AG10803 (cell line): ENCODE measurements around the gene ACKR2.
A peak's percentile ranks its signal among the peaks of the same experiment; 100 is the strongest.

Experiments
- DNase-seq: peaks from one replicate; pipeline ENCODE4 v3.0.0; 2010; ENCODE audit warnings: low read depth
- H3K4me3 ChIP-seq: 2 replicates; pipeline ENCODE4 v1.5.1; 2011; ENCODE audit warnings: mild to moderate bottlenecking, low read length, control low read depth
- CTCF ChIP-seq: conservative IDR thresholded peaks from 2 replicates; pipeline ENCODE4 v1.5.1; 2011; ENCODE audit warnings: mild to moderate bottlenecking, low read length, control low read depth, inconsistent platforms

Gene ACKR2

DNA sequence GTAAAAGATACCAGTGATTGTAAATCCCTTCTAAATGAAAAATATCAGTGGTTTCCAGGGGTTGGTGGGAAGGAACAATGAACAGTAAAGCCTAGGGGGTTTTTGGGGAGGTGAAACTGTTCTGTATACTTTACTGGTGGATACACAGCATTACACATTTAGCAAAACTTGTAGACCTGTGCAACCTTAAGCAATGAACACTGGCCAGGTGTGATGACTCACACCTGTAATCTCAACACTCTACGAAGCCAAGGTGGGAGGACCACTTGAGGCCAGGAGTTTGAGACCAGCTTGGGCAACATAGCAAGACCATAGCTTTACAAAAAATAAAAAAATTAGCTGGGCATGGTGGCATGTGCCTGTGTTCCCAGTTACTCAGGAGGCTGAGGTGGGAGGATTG lies 38.0 kb upstream of the ACKR2 start:
- no peak for DNase-seq
- no peak for TF ChIP-seq CTCF

DNA sequence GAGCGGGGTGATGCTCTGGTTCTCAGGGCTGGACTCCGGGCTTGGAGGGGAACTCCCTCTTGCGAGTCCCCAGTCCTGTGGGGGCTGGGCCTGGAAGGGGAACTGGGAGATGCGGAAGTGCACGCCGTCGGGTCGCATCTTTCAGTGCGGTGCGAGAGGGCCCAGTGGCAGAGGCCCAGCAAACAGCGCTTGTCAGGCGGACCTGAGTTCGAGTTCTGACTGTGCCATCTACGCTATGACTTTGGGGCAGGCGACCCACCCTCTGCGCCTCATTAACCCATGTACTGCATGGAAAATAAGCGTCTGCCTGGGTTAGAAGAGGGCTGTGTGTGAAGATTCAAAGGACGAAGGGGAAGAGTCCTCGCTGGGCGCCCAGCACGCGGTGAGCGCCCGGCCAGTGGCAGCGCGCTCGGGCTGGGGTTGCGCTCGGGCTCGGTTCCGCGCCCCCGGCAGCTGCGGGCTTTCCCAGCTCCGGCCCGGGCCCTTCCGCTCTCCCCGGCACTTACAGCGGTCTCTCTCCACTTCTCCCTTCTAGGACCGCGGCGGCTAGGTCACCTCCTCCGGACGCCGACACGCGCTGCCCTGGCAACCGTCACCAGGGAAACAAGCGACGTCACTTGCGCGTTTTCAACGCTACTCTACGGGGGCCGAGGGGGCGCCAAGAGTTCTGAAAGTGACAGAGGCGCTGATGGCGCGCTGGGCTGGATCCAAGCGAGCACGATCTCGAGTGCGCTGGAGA lies 36.4 kb upstream of the ACKR2 start, which contains the start of gene CCDC13:
CCDC13 (minus strand) TSS at position 584 of the 739 bp plus-strand sequence. CDS start 14,908 bp downstream, outside the sequence.
- 0 out of 2 replicates have a peak, but pooled peaks have one; percentile 3 for TF ChIP-seq CTCF
- peak within 1 kb of the TSS; percentile 58 for H3K4me3 ChIP-seq
- DNase-seq = peak; percentile 80

More for the DNA sequence above, 38.0 kb upstream of the ACKR2 start:
- no peak overlapping the region for H3K4me3 ChIP-seq

DNA sequence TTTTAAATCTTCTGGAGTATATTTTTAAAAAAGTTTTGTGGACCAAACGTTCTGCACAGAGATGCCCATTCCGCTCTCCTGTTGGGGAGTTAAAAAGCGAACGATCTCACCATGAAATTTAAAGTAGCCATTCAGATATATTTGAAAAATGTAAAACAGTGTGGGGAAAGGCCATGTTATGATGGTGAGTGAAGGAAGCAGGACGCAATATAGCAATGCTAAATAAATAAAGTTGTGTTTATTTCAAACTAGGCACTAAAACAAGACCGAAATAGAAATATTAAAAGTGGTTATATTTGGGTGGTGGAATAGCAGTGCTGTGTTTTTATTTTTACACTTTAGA lies 35.9 kb upstream of the ACKR2 start:
- no peak for TF ChIP-seq CTCF
- DNase-seq = no peak
- peak overlapping the region; percentile 58 for H3K4me3 ChIP-seq

DNA sequence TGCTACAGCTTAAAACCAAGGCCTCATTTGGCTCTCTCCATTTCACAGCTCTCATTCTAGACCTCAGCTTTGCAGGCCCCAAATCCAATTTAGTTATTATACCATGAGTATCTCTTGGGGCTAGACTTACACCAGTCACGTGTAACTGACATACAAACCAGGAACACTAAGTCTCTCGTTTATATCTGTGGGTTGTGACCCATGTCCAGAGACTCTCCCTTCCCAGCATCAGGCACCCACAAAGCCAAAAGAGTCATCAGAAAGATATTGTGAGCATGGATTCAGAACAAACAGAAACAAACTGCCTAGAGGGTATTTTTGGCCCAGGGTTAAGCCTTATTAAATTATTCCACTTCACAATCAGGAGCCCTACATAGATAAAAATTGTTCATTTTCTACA lies 30.6 kb upstream of the ACKR2 start:
- TF ChIP-seq CTCF = no peak
- DNase-seq = peak; percentile 48
- no peak overlapping the region for H3K4me3 ChIP-seq

DNA sequence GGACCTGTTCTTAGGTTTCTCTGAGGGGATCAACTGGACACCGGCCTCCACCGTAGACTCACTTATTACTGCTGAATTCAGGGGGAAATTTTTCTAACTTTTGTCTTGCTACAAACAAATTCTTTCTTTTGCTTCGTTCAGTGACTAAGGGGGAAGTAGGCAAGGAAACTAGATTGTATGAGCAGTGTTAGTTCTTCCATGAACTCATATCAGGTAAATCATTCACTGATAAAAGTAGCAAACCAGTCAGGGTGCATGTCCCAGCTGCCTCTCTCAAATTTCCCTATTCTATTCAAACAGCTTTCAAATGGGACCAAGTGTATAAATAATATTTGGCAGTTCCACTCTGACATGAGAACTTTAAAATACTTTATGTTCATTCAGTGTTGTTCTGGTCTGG lies 28.8 kb upstream of the ACKR2 start:
- no peak for TF ChIP-seq CTCF
- no peak for DNase-seq
- H3K4me3 ChIP-seq = no peak overlapping the region

- peak; percentile 78 for TF ChIP-seq CTCF
- H3K4me3 ChIP-seq = no peak overlapping the region
- peak; percentile 75 for DNase-seq
Measured at GRCh38 chr3:42780892-42781700, 28.1 kb upstream of the ACKR2 start.

DNA sequence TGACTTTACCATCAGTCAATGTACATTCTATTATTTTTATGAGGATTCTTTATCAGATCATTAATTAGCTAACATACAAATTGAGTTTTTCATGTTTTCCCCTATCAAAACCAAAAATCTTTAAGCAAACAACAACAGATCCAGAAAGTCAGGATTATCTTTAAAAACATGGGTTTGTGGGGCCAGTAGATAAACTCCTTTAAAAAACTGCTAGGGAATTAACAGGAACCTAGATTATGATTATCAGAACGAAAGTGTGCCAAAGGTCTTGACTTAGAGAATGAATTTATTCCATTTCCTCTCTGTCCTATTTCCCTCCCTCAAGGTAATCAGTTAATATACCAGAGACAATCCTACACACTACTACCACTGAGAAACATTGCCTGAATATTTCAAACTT lies 23.0 kb upstream of the ACKR2 start:
- DNase-seq = no peak
- H3K4me3 ChIP-seq = no peak overlapping the region
- no peak for TF ChIP-seq CTCF
